GM23338 (cell line): ENCODE results near the gene TNS3.

Experiments used
- CREB1 ChIP-seq: fragments of 250-450 bp; sonication (Bioruptor Pico); IDR thresholded peaks from 2 replicates; pipeline ENCODE4 v1.5.0; 2020; ENCODE audit warnings: low read depth, mild to moderate bottlenecking, moderate library complexity
- ETS1 ChIP-seq: IDR thresholded peaks from 2 replicates; pipeline ENCODE4 v1.6.1; 2016; ENCODE audit warnings: antibody characterized with exemption
- EZH2 ChIP-seq: fragments of 200-600 bp; sonication (generic); IDR thresholded peaks from one replicate; pipeline ENCODE4 v1.8.0; 2017; ENCODE audit warnings: antibody characterized with exemption, mild to moderate bottlenecking, low read depth; ENCODE audit not compliant: unreplicated experiment
- EZH2phosphoT487 ChIP-seq: fragments of 200-600 bp; sonication (generic); IDR thresholded peaks from one replicate; pipeline ENCODE4 v1.8.1; 2018; ENCODE audit warnings: antibody characterized with exemption; ENCODE audit not compliant: unreplicated experiment
- JUNB ChIP-seq: IDR thresholded peaks from one replicate; pipeline ENCODE4 v1.6.1; 2016; ENCODE audit warnings: antibody characterized with exemption; ENCODE audit not compliant: unreplicated experiment
- NANOG ChIP-seq: IDR thresholded peaks from 2 replicates; pipeline ENCODE4 v1.6.1; 2016; ENCODE audit warnings: antibody characterized with exemption, borderline replicate concordance
- POLR2AphosphoS5 ChIP-seq: IDR thresholded peaks from 2 replicates; pipeline ENCODE4 v1.6.1; 2016; ENCODE audit warnings: antibody characterized with exemption, low read depth
- STAT1 ChIP-seq: IDR thresholded peaks from one replicate; pipeline ENCODE4 v1.6.1; 2016; ENCODE audit warnings: antibody characterized with exemption; ENCODE audit not compliant: unreplicated experiment
- ZNF114 ChIP-seq: fragments of 250-450 bp; sonication (Bioruptor Pico); IDR thresholded peaks from 2 replicates; pipeline ENCODE4 v1.5.0; 2020; ENCODE audit warnings: mild to moderate bottlenecking, moderate library complexity
- ZNF331 ChIP-seq: fragments of 250-450 bp; sonication (Bioruptor Pico); IDR thresholded peaks from 2 replicates; pipeline ENCODE4 v1.5.0; 2020; ENCODE audit warnings: low read depth, mild to moderate bottlenecking, moderate library complexity
- ZNF462 ChIP-seq: fragments of 250-450 bp; sonication (Bioruptor Pico); IDR thresholded peaks from 2 replicates; pipeline ENCODE4 v1.5.0; 2020; ENCODE audit warnings: mild to moderate bottlenecking, moderate library complexity
- TF ChIP-seq, protein P1 (sequence below), 2 experiments: fragments of 200-600 bp in 1 of 2; sonication (generic) in 1 of 2; conservative IDR thresholded peaks; 2 replicates each; pipeline versions ENCODE4 v1.5.1 to v1.6.1; 2016 to 2017; ENCODE audit warnings: antibody characterized with exemption in 2 of 2, low read depth in 2 of 2, mild to moderate bottlenecking in 2 of 2, moderate library complexity in 1 of 2
- TF ChIP-seq, protein P2 (sequence below): IDR thresholded peaks from one replicate; pipeline ENCODE4 v1.6.1; 2018; ENCODE audit warnings: antibody characterized with exemption; ENCODE audit not compliant: unreplicated experiment

DNA sequence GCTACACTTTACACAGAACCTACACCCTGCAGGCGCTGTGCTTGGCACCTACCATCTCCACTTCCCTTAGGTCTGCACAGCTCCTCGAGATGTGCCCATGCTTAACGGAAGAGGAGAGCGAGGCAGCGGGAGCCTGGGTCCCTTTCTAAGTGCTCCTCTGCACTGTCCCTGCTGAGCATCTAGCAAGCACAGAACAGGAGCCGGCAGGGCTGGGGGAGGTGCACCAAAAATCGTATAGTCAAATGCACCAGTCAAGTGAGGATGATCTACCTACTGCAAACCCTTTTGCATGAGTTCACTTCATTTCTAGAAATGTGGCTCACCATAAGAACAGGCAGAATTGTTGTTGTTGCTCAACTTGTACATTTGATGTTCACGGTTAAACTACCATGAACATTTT is 267.7 kb downstream of the TNS3 start:
- TF ChIP-seq POLR2AphosphoS5 (no peak), EZH2 (no peak), EZH2phosphoT487 (no peak), ZNF331 (CRISPR knock-in tag) (no peak), JUNB (no peak), STAT1 (no peak), NANOG (no peak), ETS1 (no peak), CREB1 (CRISPR knock-in tag) (no peak), ZNF114 (CRISPR knock-in tag) (no peak), ZNF462 (CRISPR knock-in tag) (no peak)
- TF ChIP-seq, protein P1, sequence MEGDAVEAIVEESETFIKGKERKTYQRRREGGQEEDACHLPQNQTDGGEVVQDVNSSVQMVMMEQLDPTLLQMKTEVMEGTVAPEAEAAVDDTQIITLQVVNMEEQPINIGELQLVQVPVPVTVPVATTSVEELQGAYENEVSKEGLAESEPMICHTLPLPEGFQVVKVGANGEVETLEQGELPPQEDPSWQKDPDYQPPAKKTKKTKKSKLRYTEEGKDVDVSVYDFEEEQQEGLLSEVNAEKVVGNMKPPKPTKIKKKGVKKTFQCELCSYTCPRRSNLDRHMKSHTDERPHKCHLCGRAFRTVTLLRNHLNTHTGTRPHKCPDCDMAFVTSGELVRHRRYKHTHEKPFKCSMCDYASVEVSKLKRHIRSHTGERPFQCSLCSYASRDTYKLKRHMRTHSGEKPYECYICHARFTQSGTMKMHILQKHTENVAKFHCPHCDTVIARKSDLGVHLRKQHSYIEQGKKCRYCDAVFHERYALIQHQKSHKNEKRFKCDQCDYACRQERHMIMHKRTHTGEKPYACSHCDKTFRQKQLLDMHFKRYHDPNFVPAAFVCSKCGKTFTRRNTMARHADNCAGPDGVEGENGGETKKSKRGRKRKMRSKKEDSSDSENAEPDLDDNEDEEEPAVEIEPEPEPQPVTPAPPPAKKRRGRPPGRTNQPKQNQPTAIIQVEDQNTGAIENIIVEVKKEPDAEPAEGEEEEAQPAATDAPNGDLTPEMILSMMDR (conservative IDR thresholded peaks at IDR 0.05; ENCODE audit: low read depth in 2 of 2): no peak
- TF ChIP-seq, protein P2, sequence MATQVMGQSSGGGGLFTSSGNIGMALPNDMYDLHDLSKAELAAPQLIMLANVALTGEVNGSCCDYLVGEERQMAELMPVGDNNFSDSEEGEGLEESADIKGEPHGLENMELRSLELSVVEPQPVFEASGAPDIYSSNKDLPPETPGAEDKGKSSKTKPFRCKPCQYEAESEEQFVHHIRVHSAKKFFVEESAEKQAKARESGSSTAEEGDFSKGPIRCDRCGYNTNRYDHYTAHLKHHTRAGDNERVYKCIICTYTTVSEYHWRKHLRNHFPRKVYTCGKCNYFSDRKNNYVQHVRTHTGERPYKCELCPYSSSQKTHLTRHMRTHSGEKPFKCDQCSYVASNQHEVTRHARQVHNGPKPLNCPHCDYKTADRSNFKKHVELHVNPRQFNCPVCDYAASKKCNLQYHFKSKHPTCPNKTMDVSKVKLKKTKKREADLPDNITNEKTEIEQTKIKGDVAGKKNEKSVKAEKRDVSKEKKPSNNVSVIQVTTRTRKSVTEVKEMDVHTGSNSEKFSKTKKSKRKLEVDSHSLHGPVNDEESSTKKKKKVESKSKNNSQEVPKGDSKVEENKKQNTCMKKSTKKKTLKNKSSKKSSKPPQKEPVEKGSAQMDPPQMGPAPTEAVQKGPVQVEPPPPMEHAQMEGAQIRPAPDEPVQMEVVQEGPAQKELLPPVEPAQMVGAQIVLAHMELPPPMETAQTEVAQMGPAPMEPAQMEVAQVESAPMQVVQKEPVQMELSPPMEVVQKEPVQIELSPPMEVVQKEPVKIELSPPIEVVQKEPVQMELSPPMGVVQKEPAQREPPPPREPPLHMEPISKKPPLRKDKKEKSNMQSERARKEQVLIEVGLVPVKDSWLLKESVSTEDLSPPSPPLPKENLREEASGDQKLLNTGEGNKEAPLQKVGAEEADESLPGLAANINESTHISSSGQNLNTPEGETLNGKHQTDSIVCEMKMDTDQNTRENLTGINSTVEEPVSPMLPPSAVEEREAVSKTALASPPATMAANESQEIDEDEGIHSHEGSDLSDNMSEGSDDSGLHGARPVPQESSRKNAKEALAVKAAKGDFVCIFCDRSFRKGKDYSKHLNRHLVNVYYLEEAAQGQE: no peak
